Ectodermal cell (in vitro differentiated cells): ENCODE data around the gene WFDC12.

ENCODE experiments used
- H3K27ac ChIP-seq: 2 replicates; pipeline ENCODE4 v1.7.0; 2013; ENCODE audit warnings: mild to moderate bottlenecking, low read depth, low read length; ENCODE audit not compliant: insufficient read depth, poor library complexity, severe bottlenecking
- H3K27me3 ChIP-seq: 2 replicates; pipeline ENCODE4 v1.7.0; 2013; ENCODE audit warnings: mild to moderate bottlenecking, low read length; ENCODE audit not compliant: insufficient read depth, control insufficient read depth, poor library complexity, severe bottlenecking
- H3K36me3 ChIP-seq: one replicate; pipeline ENCODE4 v1.7.0; 2013; ENCODE audit warnings: low read length; ENCODE audit not compliant: control insufficient read depth, insufficient read depth
- H3K4me1 ChIP-seq: one replicate; pipeline ENCODE4 v1.7.0; 2013; ENCODE audit warnings: low read length; ENCODE audit not compliant: control insufficient read depth, insufficient read depth
- H3K4me3 ChIP-seq: 2 replicates; pipeline ENCODE4 v1.7.0; 2013; ENCODE audit warnings: low read depth, low read length, control low read depth; ENCODE audit not compliant: insufficient read depth
- H3K9me3 ChIP-seq: 2 replicates; pipeline ENCODE4 v1.7.0; 2013; ENCODE audit warnings: mild to moderate bottlenecking, low read length, moderate library complexity; ENCODE audit not compliant: control insufficient read depth
- WGBS, 2 experiments: methylation state at CpG; one replicate each; pipeline ENCODE4 v1.1.7; 2013; ENCODE audit warnings: missing lambda C conversion rate in 2 of 2; 5-methylcytosine and 5-hydroxymethylcytosine counted together

WFDC12 gene

DNA sequence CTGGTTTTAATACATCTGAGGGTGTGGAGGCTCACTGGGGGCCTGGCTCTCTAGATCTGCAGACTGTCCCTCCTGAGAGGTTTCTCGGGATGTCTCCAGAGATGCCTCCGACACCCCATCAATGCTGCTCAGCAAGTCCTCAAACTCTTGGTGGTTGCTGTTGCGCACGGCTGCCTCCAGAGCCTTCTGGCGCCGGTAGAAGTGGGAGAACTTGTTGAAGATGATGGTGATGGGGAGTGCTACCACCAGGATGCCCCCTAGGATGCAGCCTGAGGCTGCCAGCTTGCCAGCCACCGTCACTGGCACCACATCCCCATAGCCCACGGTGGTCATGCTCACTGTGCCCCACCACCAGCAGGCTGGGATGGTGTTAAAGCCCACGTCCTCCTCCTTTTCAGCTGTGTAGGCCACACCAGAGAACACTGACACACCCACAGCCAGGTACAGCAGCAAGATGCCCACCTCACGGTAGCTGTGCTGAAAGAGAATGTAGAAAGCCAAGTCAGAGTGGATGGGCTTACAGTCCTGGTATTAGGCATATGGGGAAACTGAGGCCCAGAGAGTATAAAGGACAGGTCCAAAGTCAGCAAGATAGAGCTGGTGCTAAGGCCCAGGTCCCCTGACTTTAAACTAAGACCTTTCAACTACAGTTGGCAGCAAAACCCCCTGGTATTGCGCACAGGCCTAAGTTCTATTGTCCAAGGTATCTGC, 29.2 kb downstream of the WFDC12 start:
- Histone ChIP-seq H3K9me3 (no peaks in the 10 kb centered on the region), H3K36me3 (no peaks in the 10 kb centered on the region), H3K4me1 (no peaks in the 10 kb centered on the region), H3K4me3 (no peak overlapping the region), H3K27ac (no peak overlapping the region), H3K27me3 (peaks cover 24% of the 10 kb centered on the region)
- 93 to 95% methylated on average over 11 of the region's 11 CpGs for WGBS, 2 experiments

DNA sequence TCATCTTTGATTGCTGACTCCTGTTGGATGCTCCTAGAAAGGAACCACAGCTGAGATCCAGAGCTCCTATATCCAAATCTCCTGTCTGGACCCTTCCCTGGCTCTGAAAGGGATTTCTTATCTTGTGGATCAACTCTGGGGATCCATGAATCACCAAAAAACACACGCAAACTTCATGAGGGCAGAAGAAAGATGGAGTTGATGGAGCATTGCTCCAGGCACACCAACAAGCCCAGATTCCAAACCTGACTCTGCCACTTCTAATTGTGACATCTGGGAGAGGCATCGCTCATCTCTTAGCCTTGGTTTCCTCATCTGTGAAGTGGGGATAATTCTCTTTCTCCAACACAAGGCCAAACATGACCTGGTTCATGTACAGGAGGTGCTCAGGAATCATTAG, 30.1 kb downstream of the WFDC12 start:
- no peak overlapping the region for H3K4me3 ChIP-seq
- no peaks in the 10 kb centered on the region for H3K9me3 ChIP-seq
- no peak overlapping the region for H3K27ac ChIP-seq
- WGBS, 2 experiments: 90 to 96% methylated on average over 2 of the region's 2 CpGs
- H3K4me1 ChIP-seq: no peaks in the 10 kb centered on the region
- no peaks in the 10 kb centered on the region for H3K36me3 ChIP-seq
- H3K27me3 ChIP-seq: peaks cover 16% of the 10 kb centered on the region

DNA sequence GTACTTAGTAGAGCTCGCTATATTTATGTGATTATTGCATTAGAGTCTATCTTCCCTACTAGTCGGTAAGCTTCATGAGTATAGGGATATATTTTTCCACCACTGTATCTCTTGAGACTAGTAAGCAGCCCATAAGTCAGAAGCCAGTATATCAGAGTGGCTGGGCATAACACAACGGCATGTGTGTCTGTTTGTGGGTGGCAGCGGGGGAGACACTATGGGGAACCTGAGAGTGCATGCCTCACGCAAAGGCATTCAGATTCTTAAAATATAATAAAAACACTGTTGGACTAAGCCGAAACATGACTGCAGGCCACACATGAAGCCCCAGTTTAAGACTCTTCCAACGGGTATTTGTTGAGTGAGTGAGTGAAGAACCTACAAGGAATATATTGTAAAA, 31.4 kb downstream of the WFDC12 start:
- Histone ChIP-seq H3K4me3 (no peak overlapping the region), H3K36me3 (no peaks in the 10 kb centered on the region), H3K27me3 (peaks cover 3% of the 10 kb centered on the region), H3K27ac (no peak overlapping the region), H3K9me3 (no peaks in the 10 kb centered on the region), H3K4me1 (no peaks in the 10 kb centered on the region)
- WGBS, 2 experiments: 95 to 97% methylated on average over 6 to 7 of the region's 7 CpGs

DNA sequence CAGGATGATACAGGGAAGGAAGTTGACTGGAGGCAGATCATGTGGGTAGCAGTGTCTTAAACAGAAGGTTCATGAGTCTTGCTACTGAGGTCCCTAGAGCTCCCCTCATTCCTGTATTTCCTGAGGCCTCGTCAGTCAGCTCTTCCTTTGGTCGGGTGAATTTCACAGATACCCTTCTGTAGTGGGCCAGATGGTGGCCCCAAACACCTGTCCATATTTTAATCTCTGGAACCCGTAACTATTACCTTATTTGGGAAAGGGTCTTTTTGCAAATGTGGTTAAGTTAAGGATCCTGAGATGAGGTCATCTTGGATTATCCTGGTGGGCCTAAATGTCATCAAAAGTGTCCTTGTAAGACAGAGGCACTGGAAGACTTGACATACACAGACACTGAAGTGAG, 32.9 kb downstream of the WFDC12 start:
- H3K4me1 ChIP-seq: no peaks in the 10 kb centered on the region
- H3K27ac ChIP-seq: no peak overlapping the region
- H3K9me3 ChIP-seq: no peaks in the 10 kb centered on the region
- no peaks in the 10 kb centered on the region for H3K27me3 ChIP-seq
- H3K36me3 ChIP-seq: no peaks in the 10 kb centered on the region
- H3K4me3 ChIP-seq: no peak overlapping the region
- 92 to 95% methylated on average over 3 of the region's 3 CpGs for WGBS, 2 experiments

DNA sequence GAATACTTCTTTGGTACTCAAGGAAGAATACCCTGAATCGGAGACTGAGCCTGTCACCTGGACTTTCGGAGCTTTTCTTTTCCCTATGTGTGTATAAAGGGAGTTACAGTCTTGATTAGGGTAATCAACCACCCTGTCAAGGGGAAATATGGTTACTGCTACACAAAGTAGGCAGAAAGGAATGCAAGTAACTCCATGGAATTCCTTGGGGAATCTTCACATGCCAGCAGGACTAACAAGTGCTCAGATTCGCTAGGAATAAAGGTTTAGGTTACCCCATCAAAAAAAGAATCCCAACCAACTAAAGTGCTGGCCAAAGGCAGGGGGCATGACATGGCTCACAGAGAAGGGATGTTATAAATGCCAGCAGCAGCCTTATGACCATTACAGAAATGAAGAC, 33.8 kb downstream of the WFDC12 start:
- Histone ChIP-seq H3K4me1 (no peaks in the 10 kb centered on the region), H3K27me3 (no peaks in the 10 kb centered on the region)
- 90 to 91% methylated on average over 3 of the region's 3 CpGs for WGBS, 2 experiments

DNA sequence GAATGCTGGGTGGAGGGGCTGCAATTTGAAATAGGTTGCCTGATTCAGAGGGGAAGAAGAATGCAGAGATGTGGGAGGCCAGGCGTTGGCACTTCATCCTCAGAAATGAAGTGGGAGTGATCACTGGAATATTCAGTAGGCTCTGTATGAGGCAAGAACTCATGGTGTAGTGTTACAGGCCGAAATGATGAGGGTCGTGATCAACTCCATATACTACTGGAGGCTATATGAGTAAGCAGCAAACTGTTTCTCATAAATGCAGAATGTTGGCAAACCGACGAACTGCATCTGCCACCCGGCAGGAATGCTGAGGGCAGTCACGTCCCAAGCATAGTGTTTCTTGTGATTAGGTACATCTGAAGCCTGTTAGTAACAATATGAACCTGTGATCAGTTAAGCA, 36.0 kb downstream of the WFDC12 start:
- WGBS, 2 experiments: 82 to 85% methylated on average over 7 of the region's 7 CpGs
- Histone ChIP-seq H3K36me3 (peaks cover 2% of the 10 kb centered on the region), H3K9me3 (no peaks in the 10 kb centered on the region), H3K4me1 (no peaks in the 10 kb centered on the region), H3K27ac (no peak overlapping the region), H3K4me3 (no peak overlapping the region), H3K27me3 (no peaks in the 10 kb centered on the region)

More for the DNA sequence above, 33.8 kb downstream of the WFDC12 start:
- no peak overlapping the region for H3K4me3 ChIP-seq
- no peaks in the 10 kb centered on the region for H3K36me3 ChIP-seq
- H3K27ac ChIP-seq: no peak overlapping the region
- no peaks in the 10 kb centered on the region for H3K9me3 ChIP-seq

DNA sequence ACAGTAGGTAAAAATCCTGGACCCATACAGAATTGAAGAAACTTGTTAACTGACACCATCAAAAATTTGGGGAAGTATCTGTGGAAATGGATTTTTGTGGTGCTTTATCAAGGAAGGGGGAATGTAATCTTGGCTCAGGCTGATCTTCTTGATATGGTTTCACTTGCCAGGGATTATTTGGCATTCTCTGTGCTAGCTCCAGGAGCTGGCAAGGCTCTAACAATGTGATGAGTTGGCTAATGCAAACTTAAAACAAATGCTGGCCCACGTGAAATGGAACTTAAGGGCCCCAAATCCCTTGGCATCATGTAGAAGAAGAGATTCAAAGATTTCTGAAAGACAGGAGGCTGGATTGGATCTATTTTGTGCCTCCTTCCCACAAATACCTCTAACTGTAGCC, 36.5 kb downstream of the WFDC12 start:
- H3K4me1 ChIP-seq: no peaks in the 10 kb centered on the region
- peaks cover 6% of the 10 kb centered on the region for H3K36me3 ChIP-seq
- H3K9me3 ChIP-seq: no peaks in the 10 kb centered on the region
- no peak overlapping the region for H3K27ac ChIP-seq
- no peak overlapping the region for H3K4me3 ChIP-seq
- 82 to 91% methylated on average over 1 of the region's 1 CpG for WGBS, 2 experiments
- no peaks in the 10 kb centered on the region for H3K27me3 ChIP-seq

DNA sequence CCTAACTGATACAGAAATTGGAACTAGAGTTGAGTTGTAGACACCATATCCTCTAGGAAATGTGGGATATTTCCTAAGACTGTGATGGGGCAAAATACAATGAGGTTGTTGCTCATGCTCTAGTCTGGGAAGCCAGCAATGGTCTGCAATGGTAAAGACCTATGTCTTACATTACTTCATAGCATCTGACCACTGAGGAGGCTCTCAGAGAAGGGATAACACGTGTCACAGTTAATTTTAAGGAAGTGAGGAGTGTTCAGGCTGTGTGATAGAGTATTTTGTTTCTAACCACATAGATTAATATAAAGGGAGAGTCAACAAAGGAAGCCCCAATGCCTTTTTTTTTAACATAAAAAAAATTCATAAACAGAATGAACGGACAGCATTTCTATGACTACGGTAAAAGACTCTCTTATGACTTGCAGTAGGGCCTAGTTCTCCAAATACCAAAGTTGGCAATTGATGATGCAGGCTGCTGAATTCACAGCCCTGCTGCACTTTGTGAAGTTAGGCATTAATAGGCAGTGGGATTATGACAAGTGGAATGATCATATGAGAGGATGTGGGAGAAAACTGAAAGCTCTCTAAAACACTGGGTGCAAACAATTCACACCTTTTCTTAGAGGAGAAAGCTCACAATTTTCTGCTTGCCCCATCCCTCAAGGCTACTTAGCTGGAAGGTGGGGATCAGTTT, 37.0 kb downstream of the WFDC12 start:
- WGBS, 2 experiments: 90 to 99% methylated on average over 2 to 3 of the region's 3 CpGs
- Histone ChIP-seq H3K4me1 (no peaks in the 10 kb centered on the region), H3K27me3 (no peaks in the 10 kb centered on the region), H3K36me3 (peaks cover 7% of the 10 kb centered on the region), H3K9me3 (no peaks in the 10 kb centered on the region), H3K27ac (no peak overlapping the region), H3K4me3 (no peak overlapping the region)

DNA sequence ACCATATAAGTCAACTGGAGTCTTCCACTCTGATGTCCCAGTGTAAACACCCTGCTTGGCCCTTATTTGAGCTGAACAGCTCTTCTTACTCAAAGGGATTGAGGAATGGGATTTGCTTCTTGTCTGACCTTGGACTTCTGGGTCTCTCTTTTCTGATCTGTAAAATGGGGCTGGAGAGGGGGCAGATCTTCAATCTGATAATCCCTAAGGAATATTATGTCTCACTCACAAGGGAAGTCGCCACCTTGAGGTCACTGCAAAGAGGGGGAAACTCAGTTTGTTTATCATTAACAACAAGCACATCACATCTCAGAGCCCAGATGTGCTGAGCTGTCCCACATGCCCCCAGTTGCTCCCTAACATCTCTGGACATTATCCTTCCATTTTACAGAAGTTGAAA, 38.4 kb downstream of the WFDC12 start:
- Histone ChIP-seq H3K4me1 (no peaks in the 10 kb centered on the region), H3K27me3 (no peaks in the 10 kb centered on the region), H3K36me3 (peaks cover 15% of the 10 kb centered on the region), H3K4me3 (no peak overlapping the region), H3K9me3 (no peaks in the 10 kb centered on the region), H3K27ac (no peak overlapping the region)
- 83 to 86% methylated on average over 1 of the region's 1 CpG for WGBS, 2 experiments

DNA sequence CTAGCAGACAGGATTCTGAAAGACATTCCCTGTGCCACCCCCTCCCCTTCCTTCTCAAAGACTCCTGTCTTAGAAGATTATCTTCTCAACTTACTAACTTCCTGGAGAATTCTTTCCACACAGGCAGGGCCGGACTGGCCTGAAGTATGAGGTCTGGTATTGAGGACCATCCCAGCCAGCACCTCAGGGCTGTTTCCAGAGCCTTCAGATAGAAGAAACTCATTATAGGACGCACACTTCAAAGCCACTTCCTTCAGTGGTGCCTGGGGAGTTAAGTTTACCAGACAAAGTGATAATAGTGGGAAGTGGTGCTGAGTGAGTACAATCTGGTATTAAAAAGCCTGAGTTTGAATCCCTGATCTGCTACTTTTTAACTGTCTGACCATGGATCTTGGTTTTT, 39.0 kb downstream of the WFDC12 start:
- Histone ChIP-seq H3K4me3 (no peak overlapping the region), H3K27me3 (no peaks in the 10 kb centered on the region), H3K36me3 (peaks cover 20% of the 10 kb centered on the region), H3K9me3 (no peaks in the 10 kb centered on the region), H3K4me1 (no peaks in the 10 kb centered on the region), H3K27ac (no peak overlapping the region)
- 91 to 96% methylated on average over 2 of the region's 2 CpGs for WGBS, 2 experiments
